HCT116 (cell line): ENCODE data around the gene SGMS2. TPM values are rescaled to one million over a fixed set of nuclear protein-coding genes. Genes with fewer than 3 reads are reported as not detected.

ENCODE experiments used
- ATAC-seq: fragments of 200-7000 bp; cut with Tn5 transposase; 2 replicates; pipeline ENCODE4 v1.9.1; 2020; ENCODE audit warnings: mild to moderate bottlenecking, moderate library complexity
- BruUV-seq: library from RNA; stranded (reverse); fragments of 400-500 nt; replicated peaks from 2 replicates; lab custom pipeline; 2021; lab: Mats Ljungman, UMichigan
- CTCF ChIA-PET: fragments of 300-600 bp; sonication (Branson Sonifier 250); formaldehyde crosslinking; loops from one replicate; lab custom pipeline; 2021; ENCODE audit warnings: antibody characterized with exemption; lab: Charles Lee
- POLR2A ChIA-PET: fragments of 300-600, 350-600 bp; sonication (Branson Sonifier 250); formaldehyde crosslinking; loops from one replicate; lab custom pipeline; 2021; ENCODE audit warnings: antibody characterized with exemption; lab: Charles Lee
- RAD21 ChIA-PET, 2 experiments: fragments of 300-600 bp; sonication (Branson Sonifier 250); formaldehyde crosslinking; loops; one replicate each; lab custom pipeline; 2023; ENCODE audit warnings: low total read pairs in 2 of 2; ENCODE audit not compliant: uncharacterized antibody in 2 of 2, unreplicated experiment in 2 of 2, low non-redundant PET in 1 of 2; lab: Charles Lee
- DNase-seq: peaks from one replicate; pipeline ENCODE4 v3.0.0-alpha.2; 2010; ENCODE audit warnings: low read depth, low spot score
- H2AFZ ChIP-seq: fragments of 200-600 bp; shearing (Covaris generic), sonication (generic); 2 replicates; pipeline ENCODE4 v1.6.1; 2017; ENCODE audit warnings: low read depth, mixed run types, mixed read lengths, antibody characterized with exemption, low read length; ENCODE audit not compliant: poor library complexity, severe bottlenecking
- H3K27ac ChIP-seq: 2 replicates; pipeline ENCODE4 v1.5.1; 2012; ENCODE audit warnings: low read depth, low read length
- H3K27me3 ChIP-seq: fragments of 200-600 bp; sonication (generic); 2 replicates; pipeline ENCODE4 v1.6.1; 2016; ENCODE audit warnings: mixed run types, low read length, mixed read lengths; ENCODE audit not compliant: insufficient read depth
- H3K36me3 ChIP-seq, 2 experiments: fragments of 200-500 bp in 1 of 2; fragments of 200-600 bp in 1 of 2; sonication (Bioruptor generic) in 1 of 2; sonication (generic) in 1 of 2; 2 replicates each; pipeline versions ENCODE4 v1.5.1 to v1.6.1; 2014 to 2016; ENCODE audit warnings: low read length in 2 of 2, inconsistent platforms in 1 of 2, mixed read lengths in 1 of 2, mixed run types in 1 of 2; ENCODE audit not compliant: insufficient read depth in 2 of 2, control insufficient read depth in 1 of 2
- H3K4me1 ChIP-seq, 2 experiments: fragments of 200-600 bp in 1 of 2; sonication (generic) in 1 of 2; 2 replicates each; pipeline versions ENCODE4 v1.5.1 to v1.6.1; 2012 to 2017; ENCODE audit warnings: low read length in 2 of 2, inconsistent platforms in 1 of 2, mild to moderate bottlenecking in 1 of 2, mixed read lengths in 1 of 2, mixed run types in 1 of 2, moderate library complexity in 1 of 2; ENCODE audit not compliant: insufficient read depth in 2 of 2, control insufficient read depth in 1 of 2
- H3K4me2 ChIP-seq: fragments of 200-600 bp; sonication (generic); 2 replicates; pipeline ENCODE4 v1.6.1; 2017; ENCODE audit warnings: mixed run types, low read length, mixed read lengths
- H3K4me3 ChIP-seq, 2 experiments: fragments of 200-600 bp in 1 of 2; sonication (generic) in 1 of 2; replicated peaks in 1 of 2; 2 replicates each; pipeline ENCODE4 v1.5.1; 2011 to 2016; ENCODE audit warnings: low read length in 2 of 2, control low read depth in 1 of 2, low read depth in 1 of 2, mild to moderate bottlenecking in 1 of 2, mixed read lengths in 1 of 2, mixed run types in 1 of 2
- H3K79me2 ChIP-seq: fragments of 200-600 bp; sonication (generic); 2 replicates; pipeline ENCODE4 v1.6.1; 2017; ENCODE audit warnings: mild to moderate bottlenecking, mixed run types, low read length, moderate library complexity, mixed read lengths; ENCODE audit not compliant: insufficient read depth
- H3K9ac ChIP-seq: fragments of 200-600 bp; sonication (generic); 2 replicates; pipeline ENCODE4 v1.6.1; 2016; ENCODE audit warnings: low read length, mixed read lengths
- H3K9me2 ChIP-seq: fragments of 200-600 bp; sonication (generic), shearing (Covaris generic); 2 replicates; pipeline ENCODE4 v1.6.1; 2017; ENCODE audit warnings: mixed run types, mild to moderate bottlenecking, moderate library complexity; ENCODE audit not compliant: insufficient read depth
- H3K9me3 ChIP-seq, 2 experiments: fragments of 200-500 bp in 1 of 2; fragments of 200-600 bp in 1 of 2; sonication (Bioruptor generic) in 1 of 2; sonication (generic) in 1 of 2; 2 replicates each; pipeline ENCODE4 v1.6.1; 2014 to 2017; ENCODE audit warnings: low read length in 2 of 2, mixed read lengths in 2 of 2, inconsistent platforms in 1 of 2, low read depth in 1 of 2, mild to moderate bottlenecking in 1 of 2, mixed run types in 1 of 2, moderate library complexity in 1 of 2; ENCODE audit not compliant: control insufficient read depth in 1 of 2, insufficient read depth in 1 of 2
- H4K20me1 ChIP-seq: fragments of 200-600 bp; sonication (generic), shearing (Covaris generic); 2 replicates; pipeline ENCODE4 v1.6.1; 2017; ENCODE audit warnings: mixed run types, mild to moderate bottlenecking, moderate library complexity; ENCODE audit not compliant: insufficient read depth
- CEBPB ChIP-seq: IDR thresholded peaks from 2 replicates; pipeline ENCODE4 v1.6.1; 2012; ENCODE audit warnings: low read depth
- CTCF ChIP-seq, 3 experiments: fragments of 200-600 bp in 1 of 3; sonication (generic) in 1 of 3; IDR thresholded peaks in 2 of 3; conservative IDR thresholded peaks in 1 of 3; 2 replicates each; pipeline ENCODE4 v1.5.1; 2012 to 2017; ENCODE audit warnings: low read depth in 2 of 3, low read length in 2 of 3, antibody characterized with exemption in 1 of 3, borderline replicate concordance in 1 of 3, control low read depth in 1 of 3, mild to moderate bottlenecking in 1 of 3, mixed read lengths in 1 of 3, mixed run types in 1 of 3, moderate library complexity in 1 of 3; ENCODE audit not compliant: insufficient read depth in 1 of 3
- EGR1 ChIP-seq: IDR thresholded peaks from 2 replicates; pipeline ENCODE4 v1.6.1; 2012; ENCODE audit warnings: low read depth
- ELF1 ChIP-seq: IDR thresholded peaks from 2 replicates; pipeline ENCODE4 v1.6.1; 2012; ENCODE audit warnings: low read depth, borderline replicate concordance
- JUND ChIP-seq: IDR thresholded peaks from 2 replicates; pipeline ENCODE4 v1.6.1; 2012
- RAD21 ChIP-seq: IDR thresholded peaks from 2 replicates; pipeline ENCODE4 v1.6.1; 2012; ENCODE audit warnings: low read depth, mild to moderate bottlenecking
- REST ChIP-seq: IDR thresholded peaks from 2 replicates; pipeline ENCODE4 v1.6.1; 2012; ENCODE audit warnings: low read depth
- SRF ChIP-seq: IDR thresholded peaks from 2 replicates; pipeline ENCODE4 v1.6.1; 2012; ENCODE audit warnings: low read depth
- intact Hi-C: fragments of 100-400 bp; cut with micrococcal nuclease; formaldehyde crosslinking; loops from 2 replicates; pipeline ENCODE4 v1.10.0; 2022
- total RNA-seq: library from RNA; stranded (reverse); gene quantifications from one replicate; pipeline ENCODE4 v1.2.1, GENCODE V29; 2021; ENCODE audit not compliant: unreplicated experiment

Gene SGMS2
- total RNA-seq, 1 experiment from 2014 or later = 36.6 TPM

DNA sequence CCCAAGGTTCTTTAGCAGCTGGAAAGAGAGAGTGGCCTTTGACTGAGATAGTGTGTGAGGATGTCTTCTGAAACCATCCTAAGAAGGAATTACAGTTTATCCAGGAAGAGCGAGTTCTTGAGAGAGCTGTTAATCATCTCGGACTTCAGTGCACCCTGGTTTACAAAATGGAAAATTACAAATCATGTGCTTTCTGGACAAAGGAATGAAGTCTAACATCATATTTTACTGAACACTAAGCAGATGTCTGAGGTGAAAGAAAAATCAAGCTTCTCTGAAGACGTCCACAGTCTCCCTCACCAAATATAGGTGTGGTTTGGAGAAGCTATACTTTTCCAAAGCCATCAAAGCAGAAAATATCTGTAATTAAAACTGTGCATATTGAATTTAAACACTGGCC is 75.8 kb downstream of the SGMS2 start (continued):
- no peak for TF ChIP-seq REST

GRCh38 chr4:107901213-107901934 is 76.6 kb downstream of the SGMS2 start:
- no peaks in the 10 kb centered on the region for H3K9me2 ChIP-seq
- H3K9ac ChIP-seq = no peak overlapping the region
- no peak overlapping the region for H3K4me2 ChIP-seq
- no TSS peak for BruUV-seq
- no peak overlapping the region for H3K4me3 ChIP-seq
- H4K20me1 ChIP-seq = no peaks in the 10 kb centered on the region
- ChIA-PET CTCF (interaction anchor here (0.8 kb wide), 1 partner anchor 12 kb away, joined by 3 read pairs; no protein-coding TSS in a partner anchor), POLR2A (no interaction called here), RAD21 (no interaction called here)
- no peaks in the 10 kb centered on the region; a peak in 1 of 4 replicates for H3K36me3 ChIP-seq
- H3K4me1 ChIP-seq = peaks cover 12 to 19% of the 10 kb centered on the region in 2 experiments
- intact Hi-C loops = no loop called here
- no peaks in the 10 kb centered on the region for H3K27me3 ChIP-seq
- no peaks in the 10 kb centered on the region for H3K9me3 ChIP-seq
- H3K27ac ChIP-seq = no peak overlapping the region
- no peak for TF ChIP-seq ELF1
- no peak for TF ChIP-seq CEBPB
- TF ChIP-seq EGR1 = no peak
- TF ChIP-seq RAD21 = no peak
- no peak for TF ChIP-seq SRF
- no peak for TF ChIP-seq JUND
- TF ChIP-seq CTCF (IDR thresholded peaks at IDR 0.05 in 2 of 3, conservative IDR thresholded peaks at IDR 0.05 in 1 of 3; ENCODE audit: borderline replicate concordance in 1 of 3, insufficient read depth in 1 of 3, low read depth in 2 of 3, low read length in 2 of 3) = no peak
- TF ChIP-seq, all 23 proteins: peak for 0
- ATAC-seq = no peak
- H3K79me2 ChIP-seq = peaks cover 13% of the 10 kb centered on the region; the same call in 1 of the 2 replicates
- DNase-seq = no peak
- no peak overlapping the region for H2AFZ ChIP-seq
